Nephron (organoid): ENCODE results near the gene PKM.

ENCODE experiments used
- H3K27ac Mint-ChIP-seq, 3 experiments: 2 replicates each; pipeline ENCODE4 v1.8.0; 2020; ENCODE audit warnings: mixed read lengths in 3 of 3, mild to moderate bottlenecking in 2 of 3, moderate library complexity in 1 of 3
- H3K27me3 Mint-ChIP-seq: 2 replicates; pipeline ENCODE4 v1.8.0; 2021; ENCODE audit warnings: low read depth, mild to moderate bottlenecking, moderate library complexity, mixed read lengths
- H3K36me3 Mint-ChIP-seq: 2 replicates; pipeline ENCODE4 v1.8.0; 2020; ENCODE audit warnings: low read depth, mixed read lengths
- H3K4me1 Mint-ChIP-seq: 2 replicates; pipeline ENCODE4 v1.8.0; 2020; ENCODE audit warnings: mixed read lengths
- H3K4me3 Mint-ChIP-seq, 3 experiments: 2 replicates each; pipeline ENCODE4 v1.8.0; 2020; ENCODE audit warnings: mild to moderate bottlenecking in 3 of 3, mixed read lengths in 3 of 3, moderate library complexity in 2 of 3
- H3K9me3 Mint-ChIP-seq: 2 replicates; pipeline ENCODE4 v1.8.0; 2020; ENCODE audit warnings: mixed read lengths
- CTCF ChIP-seq, 3 experiments: fragments of 200-600 bp; sonication (generic); IDR thresholded peaks; one replicate each; pipeline ENCODE4 v1.5.0; 2021; ENCODE audit warnings: antibody characterized with exemption in 3 of 3; ENCODE audit not compliant: unreplicated experiment in 3 of 3

PKM gene

DNA sequence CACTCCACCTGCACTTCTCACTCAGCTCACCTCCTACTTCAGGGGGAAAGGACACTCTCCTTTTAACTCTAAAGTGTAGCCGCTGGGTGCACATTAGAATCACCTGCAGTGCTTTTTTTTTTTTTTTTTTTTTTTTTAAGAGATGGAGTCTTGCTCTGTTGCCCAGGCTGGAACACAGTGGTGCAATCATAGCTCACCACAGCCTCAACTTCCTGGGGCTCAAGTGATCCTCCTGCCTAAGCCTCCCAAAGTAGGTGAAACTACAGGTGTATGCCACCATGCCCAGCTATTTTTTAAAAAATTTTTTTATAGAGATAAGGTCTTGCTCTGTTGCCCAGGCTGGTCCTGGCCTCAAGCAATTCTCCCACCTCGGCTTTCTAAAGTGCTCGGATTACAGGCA is 54.2 kb downstream of the PKM start:
- no peaks in the 10 kb centered on the region for H3K9me3 Mint-ChIP-seq
- peaks cover 19% of the 10 kb centered on the region for H3K27me3 Mint-ChIP-seq
- H3K4me3 Mint-ChIP-seq = no peak overlapping the region
- no peaks in the 10 kb centered on the region for H3K4me1 Mint-ChIP-seq
- H3K27ac Mint-ChIP-seq = no peak overlapping the region
- TF ChIP-seq CTCF (IDR thresholded peaks at IDR 0.05; ENCODE audit: unreplicated experiment in 3 of 3) = no peak
- no peaks in the 10 kb centered on the region for H3K36me3 Mint-ChIP-seq

DNA sequence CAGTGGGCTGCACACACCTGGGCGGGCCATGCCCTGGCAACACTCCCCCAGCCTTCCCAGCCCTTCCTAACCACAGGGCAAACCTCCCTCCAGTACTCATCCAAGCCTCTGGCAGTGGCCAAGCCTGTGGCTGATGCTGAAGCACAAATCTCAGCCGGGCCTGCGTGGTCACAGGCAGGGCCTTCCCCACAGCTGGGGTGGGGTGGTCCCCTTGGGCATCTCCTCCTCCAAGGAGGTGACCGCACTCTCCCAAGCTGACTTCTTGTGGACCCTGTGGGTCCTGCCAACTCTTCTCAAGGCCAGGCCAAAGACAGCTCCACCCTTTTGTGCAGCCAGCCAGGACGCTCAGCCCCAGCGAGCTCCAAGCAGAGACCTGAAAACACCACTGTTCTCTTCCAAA is 54.8 kb downstream of the PKM start:
- peaks cover 15% of the 10 kb centered on the region for H3K27me3 Mint-ChIP-seq
- H3K4me1 Mint-ChIP-seq = no peaks in the 10 kb centered on the region
- no peaks in the 10 kb centered on the region for H3K36me3 Mint-ChIP-seq
- H3K4me3 Mint-ChIP-seq = no peak overlapping the region
- no peak for TF ChIP-seq CTCF (IDR thresholded peaks at IDR 0.05; ENCODE audit: unreplicated experiment in 3 of 3)
- no peak overlapping the region for H3K27ac Mint-ChIP-seq
- H3K9me3 Mint-ChIP-seq = no peaks in the 10 kb centered on the region

GRCh38 chr15:72175186-72176044 is 55.6 kb downstream of the PKM start:
- Mint-ChIP-seq H3K27ac (no peak overlapping the region), H3K4me3 (no peak overlapping the region), H3K27me3 (peaks cover 9% of the 10 kb centered on the region), H3K36me3 (no peaks in the 10 kb centered on the region), H3K9me3 (no peaks in the 10 kb centered on the region), H3K4me1 (no peaks in the 10 kb centered on the region)
- TF ChIP-seq CTCF (IDR thresholded peaks at IDR 0.05; ENCODE audit: unreplicated experiment in 3 of 3) = no peak

DNA sequence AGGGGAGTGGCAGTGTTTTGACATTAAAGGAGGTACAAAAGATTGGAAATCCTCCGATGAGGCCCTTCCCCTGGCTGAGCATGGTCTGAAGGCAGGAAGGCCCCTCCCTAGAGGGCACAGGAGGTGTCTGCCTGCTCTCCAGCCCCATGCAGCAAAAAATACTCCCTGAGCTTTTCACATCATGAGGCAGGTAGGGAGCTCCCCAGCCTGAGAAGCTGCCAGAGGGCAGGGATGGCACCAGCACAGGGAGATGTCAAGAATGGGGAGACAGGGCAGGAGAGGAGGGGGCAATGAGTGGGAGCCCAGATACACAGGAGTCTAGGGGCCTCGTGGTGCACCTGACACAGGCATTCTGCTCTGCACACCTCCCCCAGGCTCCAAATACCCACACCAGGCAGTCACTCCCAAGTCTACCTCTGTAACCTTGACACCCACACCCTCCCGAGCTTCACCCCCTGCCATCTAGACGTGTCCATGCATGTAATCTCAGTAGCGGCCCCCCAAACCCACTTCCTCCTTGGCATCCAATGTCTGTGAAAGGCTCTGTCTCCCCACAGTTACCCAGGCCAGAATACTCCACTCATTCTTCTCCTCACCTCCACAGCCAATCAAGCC is 56.3 kb downstream of the PKM start:
- Mint-ChIP-seq H3K27me3 (peaks cover 9% of the 10 kb centered on the region), H3K36me3 (no peaks in the 10 kb centered on the region), H3K27ac (no peak overlapping the region), H3K4me1 (no peaks in the 10 kb centered on the region), H3K9me3 (no peaks in the 10 kb centered on the region), H3K4me3 (no peak overlapping the region)
- TF ChIP-seq CTCF (IDR thresholded peaks at IDR 0.05; ENCODE audit: unreplicated experiment in 3 of 3) = no peak

DNA sequence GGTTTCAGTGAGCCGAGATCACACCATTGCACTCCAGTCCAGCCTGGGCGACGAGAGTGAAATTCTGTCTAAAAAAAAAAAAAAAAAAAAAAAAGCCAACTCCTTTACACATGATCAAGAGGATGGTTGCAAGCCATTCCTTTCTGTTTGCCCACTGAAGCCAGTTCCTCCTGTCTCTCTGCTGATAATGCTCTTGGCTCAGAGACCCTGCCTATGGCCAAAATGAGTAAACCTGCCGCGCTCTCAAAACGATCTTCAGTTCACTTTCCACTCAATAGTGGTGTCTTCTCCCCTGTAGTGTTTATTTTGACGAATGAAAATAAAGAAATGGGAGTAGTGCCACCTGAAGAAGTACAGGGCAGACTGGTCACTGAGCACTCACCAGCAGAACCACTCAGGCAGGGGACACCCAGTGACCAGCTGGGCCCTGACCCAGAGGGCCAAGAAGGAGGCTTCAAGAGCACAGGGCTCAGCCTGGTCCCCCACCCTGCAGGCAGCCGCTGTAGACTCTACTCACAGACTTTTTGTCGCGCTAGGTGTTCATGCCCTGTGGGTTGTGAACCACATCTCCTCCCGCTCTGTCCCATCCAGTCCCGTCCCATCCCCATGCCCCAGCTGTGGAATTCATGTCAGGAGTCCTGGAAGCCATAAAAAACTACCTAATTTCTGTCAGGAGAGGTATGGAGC is 57.0 kb downstream of the PKM start:
- Mint-ChIP-seq H3K4me1 (peaks cover under 1% of the 10 kb centered on the region), H3K4me3 (no peak overlapping the region), H3K9me3 (no peaks in the 10 kb centered on the region), H3K36me3 (no peaks in the 10 kb centered on the region), H3K27ac (no peak overlapping the region), H3K27me3 (peaks cover 9% of the 10 kb centered on the region)
- TF ChIP-seq CTCF (IDR thresholded peaks at IDR 0.05; ENCODE audit: unreplicated experiment in 3 of 3) = no peak
